Activated CD4-positive, alpha-beta T cell treated with anti-CD3 and anti-CD28 coated beads for 36 hours (primary cell): Measurements from ENCODE around the gene STYXL1. TPM values are rescaled to one million over a fixed set of nuclear protein-coding genes. Genes with fewer than 3 reads are reported as not detected.
"Not testable (repeated sequence)": the region's sequence is repeated elsewhere in the genome, so short reads cannot be mapped to it uniquely, and the experiment has no call there.

Experiments used
- ATAC-seq: fragments of 200-7000 bp; cut with Tn5 transposase; one replicate; pipeline ENCODE4 v1.10.0; 2021; ENCODE audit warnings: mild to moderate bottlenecking, moderate library complexity
- CTCF ChIA-PET: fragments of 350-600 bp; sonication (Branson Sonifier 250); formaldehyde crosslinking; loops from one replicate; lab custom pipeline; 2021; ENCODE audit warnings: antibody characterized with exemption; lab: Charles Lee
- POLR2A ChIA-PET: fragments of 350-600 bp; sonication (Branson Sonifier 250); formaldehyde crosslinking; loops from one replicate; lab custom pipeline; 2021; ENCODE audit warnings: antibody characterized with exemption, inconsistent platforms; lab: Charles Lee
- DNase-seq: peaks from one replicate; pipeline ENCODE4 v3.0.0-alpha.2; 2020
- H3K27ac Mint-ChIP-seq: one replicate; pipeline ENCODE4 v1.8.0; 2021; ENCODE audit warnings: mixed read lengths
- H3K27me3 Mint-ChIP-seq: one replicate; pipeline ENCODE4 v1.8.0; 2021; ENCODE audit warnings: mixed read lengths
- H3K36me3 Mint-ChIP-seq: one replicate; pipeline ENCODE4 v1.8.0; 2021; ENCODE audit warnings: low read depth, mixed read lengths
- H3K4me1 Mint-ChIP-seq: one replicate; pipeline ENCODE4 v1.8.0; 2021; ENCODE audit warnings: mixed read lengths
- H3K4me3 Mint-ChIP-seq: one replicate; pipeline ENCODE4 v1.8.0; 2021; ENCODE audit warnings: mild to moderate bottlenecking, moderate library complexity, mixed read lengths
- H3K9me3 Mint-ChIP-seq: one replicate; pipeline ENCODE4 v1.8.0; 2021; ENCODE audit warnings: low read depth, mixed read lengths
- intact Hi-C, 2 experiments: fragments of 100-400 bp; cut with DNase I in 1 of 2; cut with micrococcal nuclease in 1 of 2; formaldehyde crosslinking; loops; one replicate each; pipeline versions ENCODE4 v1.14.2 to v1.15.1; 2022 to 2024; cut with DNase I, micrococcal nuclease
- total RNA-seq, 2 experiments: library from RNA; stranded (reverse); gene quantifications; one replicate each; pipeline ENCODE4 v1.2.3, GENCODE V29; 2021

STYXL1 gene
- total RNA-seq, 2 experiments from 2014 or later: 47.5 to 50.5 TPM

GRCh38 chr7:76064208-76064970 is 16.6 kb upstream of the STYXL1 start:
- intact Hi-C loops: no loop called here
- H3K9me3 Mint-ChIP-seq: no peaks in the 10 kb centered on the region
- POLR2A ChIA-PET: no interaction called here
- H3K4me1 Mint-ChIP-seq: peaks cover 10% of the 10 kb centered on the region
- H3K27ac Mint-ChIP-seq: no peak overlapping the region
- H3K36me3 Mint-ChIP-seq: peaks cover 56% of the 10 kb centered on the region
- no peak for ATAC-seq
- CTCF ChIA-PET: interaction anchor here (0.6 kb wide), 1 partner anchor 14 kb away, joined by 3 read pairs; no protein-coding TSS in a partner anchor
- no peak overlapping the region for H3K4me3 Mint-ChIP-seq
- no peaks in the 10 kb centered on the region for H3K27me3 Mint-ChIP-seq
- no peak for DNase-seq

- no peaks in the 10 kb centered on the region for H3K9me3 Mint-ChIP-seq
- CTCF ChIA-PET: interaction anchor here (0.6 to 0.9 kb wide), 2 partner anchors 115 to 159 kb away, joined by 3 to 4 read pairs; no protein-coding TSS in a partner anchor
- H3K27me3 Mint-ChIP-seq: no peaks in the 10 kb centered on the region
- DNase-seq (no peak), ATAC-seq (no peak)
- H3K4me3 Mint-ChIP-seq: no peak overlapping the region
- H3K36me3 Mint-ChIP-seq: peaks cover 58% of the 10 kb centered on the region
- H3K4me1 Mint-ChIP-seq: peaks cover 10% of the 10 kb centered on the region
- POLR2A ChIA-PET: no interaction called here
- intact Hi-C loops: no loop called here
- no peak overlapping the region for H3K27ac Mint-ChIP-seq
These were observed 15.7 kb upstream of the STYXL1 start for GRCh38 chr7:76063525-76063924.

GRCh38 chr7:76063114-76063513 is 15.3 kb upstream of the STYXL1 start:
- Mint-ChIP-seq H3K36me3 (peaks cover 59% of the 10 kb centered on the region), H3K27me3 (no peaks in the 10 kb centered on the region), H3K4me1 (peaks cover 10% of the 10 kb centered on the region), H3K9me3 (no peaks in the 10 kb centered on the region), H3K27ac (no peak overlapping the region), H3K4me3 (no peak overlapping the region)
- DNase-seq (no peak), ATAC-seq (no peak)
- intact Hi-C loops: no loop called here
- ChIA-PET POLR2A (no interaction called here), CTCF (interaction anchor here (0.6 to 0.9 kb wide), 2 partner anchors 115 to 159 kb away, joined by 3 to 4 read pairs; no protein-coding TSS in a partner anchor)

- DNase-seq (no peak), ATAC-seq (no peak)
- H3K36me3 Mint-ChIP-seq: peaks cover 61% of the 10 kb centered on the region
- intact Hi-C loops: no loop called here
- ChIA-PET POLR2A (no interaction called here), CTCF (no interaction called here)
- no peaks in the 10 kb centered on the region for H3K9me3 Mint-ChIP-seq
- H3K27me3 Mint-ChIP-seq: no peaks in the 10 kb centered on the region
- H3K4me1 Mint-ChIP-seq: peaks cover 10% of the 10 kb centered on the region
- no peak overlapping the region for H3K4me3 Mint-ChIP-seq
- no peak overlapping the region for H3K27ac Mint-ChIP-seq
These were observed 14.5 kb upstream of the STYXL1 start for GRCh38 chr7:76062254-76062653.

GRCh38 chr7:76060842-76061241 is 13.0 kb upstream of the STYXL1 start:
- no peak overlapping the region for H3K27ac Mint-ChIP-seq
- no peak overlapping the region for H3K4me3 Mint-ChIP-seq
- ChIA-PET CTCF (no interaction called here), POLR2A (no interaction called here)
- DNase-seq (no peak), ATAC-seq (no peak)
- no peaks in the 10 kb centered on the region for H3K27me3 Mint-ChIP-seq
- peaks cover 10% of the 10 kb centered on the region for H3K4me1 Mint-ChIP-seq
- H3K9me3 Mint-ChIP-seq: no peaks in the 10 kb centered on the region
- intact Hi-C loops: no loop called here
- peaks cover 62% of the 10 kb centered on the region for H3K36me3 Mint-ChIP-seq

GRCh38 chr7:76058745-76059144 is 10.9 kb upstream of the STYXL1 start:
- H3K27ac Mint-ChIP-seq, H3K27me3 Mint-ChIP-seq: not testable (repeated sequence)

GRCh38 chr7:76057813-76058145 is 10.0 kb upstream of the STYXL1 start:
- CTCF ChIA-PET: no interaction called here
- no peaks in the 10 kb centered on the region for H3K9me3 Mint-ChIP-seq
- POLR2A ChIA-PET: no interaction called here
- ATAC-seq: no peak
- intact Hi-C loops: no loop called here
- no peaks in the 10 kb centered on the region for H3K27me3 Mint-ChIP-seq
- H3K36me3 Mint-ChIP-seq: peaks cover 51% of the 10 kb centered on the region
- H3K27ac Mint-ChIP-seq: no peak overlapping the region
- no peak for DNase-seq
- H3K4me1 Mint-ChIP-seq: peaks cover 8% of the 10 kb centered on the region
- H3K4me3 Mint-ChIP-seq: no peak overlapping the region

More at GRCh38 chr7:76058745-76059144, 10.9 kb upstream of the STYXL1 start:
- POLR2A ChIA-PET, intact Hi-C loops, H3K9me3 Mint-ChIP-seq, CTCF ChIA-PET, H3K4me1 Mint-ChIP-seq, ATAC-seq, DNase-seq, H3K4me3 Mint-ChIP-seq: not testable (repeated sequence)
- H3K36me3 Mint-ChIP-seq: peaks cover 52% of the 10 kb centered on the region

GRCh38 chr7:76057103-76057812 is 9.5 kb upstream of the STYXL1 start:
- Mint-ChIP-seq H3K27me3 (no peaks in the 10 kb centered on the region), H3K4me3 (no peak overlapping the region), H3K27ac (no peak overlapping the region), H3K4me1 (peaks cover 9% of the 10 kb centered on the region), H3K36me3 (peaks cover 48% of the 10 kb centered on the region), H3K9me3 (no peaks in the 10 kb centered on the region)
- CTCF ChIA-PET: interaction anchor here (0.7 kb wide), 1 partner anchor 206 kb away, joined by 3 read pairs; no protein-coding TSS in a partner anchor
- no peak for ATAC-seq
- DNase-seq: no peak
- POLR2A ChIA-PET: no interaction called here
- intact Hi-C loops: no loop called here

GRCh38 chr7:76056241-76056640 is 8.4 kb upstream of the STYXL1 start:
- ATAC-seq: no peak

GRCh38 chr7:76054123-76055120 is 6.6 kb upstream of the STYXL1 start:
- Mint-ChIP-seq H3K36me3 (peaks cover 48% of the 10 kb centered on the region), H3K4me1 (peaks cover 28% of the 10 kb centered on the region), H3K4me3 (no peak overlapping the region), H3K9me3 (no peaks in the 10 kb centered on the region), H3K27me3 (no peaks in the 10 kb centered on the region), H3K27ac (no peak overlapping the region)
- intact Hi-C loops: no loop called here
- ATAC-seq (peak; percentile 47), DNase-seq (no peak)
- ChIA-PET POLR2A (interaction anchor here (1.5 kb wide), 1 partner anchor 139 kb away, joined by 3 read pairs; no protein-coding TSS in a partner anchor), CTCF (no interaction called here)

More at GRCh38 chr7:76056241-76056640, 8.4 kb upstream of the STYXL1 start:
- ChIA-PET CTCF (interaction anchor here (0.6 to 1.0 kb wide), 2 partner anchors 10 to 121 kb away, joined by 3 to 4 read pairs; no protein-coding TSS in a partner anchor), POLR2A (interaction anchor here (0.7 kb wide), 1 partner anchor 154 kb away, joined by 4 read pairs; no protein-coding TSS in a partner anchor)
- Mint-ChIP-seq H3K36me3 (peaks cover 49% of the 10 kb centered on the region), H3K27ac (no peak overlapping the region), H3K4me3 (no peak overlapping the region), H3K9me3 (no peaks in the 10 kb centered on the region), H3K27me3 (no peaks in the 10 kb centered on the region), H3K4me1 (peaks cover 16% of the 10 kb centered on the region)
- DNase-seq: no peak
- intact Hi-C loops: no loop called here

- ChIA-PET POLR2A (interaction anchor here (1.5 kb wide), 1 partner anchor 138 kb away, joined by 3 read pairs; no protein-coding TSS in a partner anchor), CTCF (interaction anchor here (0.6 to 1.6 kb wide), 2 partner anchors 33 to 207 kb away, joined by 3 to 4 read pairs; no protein-coding TSS in a partner anchor)
- DNase-seq (no peak), ATAC-seq (no peak)
- no peaks in the 10 kb centered on the region for H3K27me3 Mint-ChIP-seq
- peaks cover 33% of the 10 kb centered on the region for H3K4me1 Mint-ChIP-seq
- no peak overlapping the region for H3K27ac Mint-ChIP-seq
- no peak overlapping the region for H3K4me3 Mint-ChIP-seq
- no peaks in the 10 kb centered on the region for H3K9me3 Mint-ChIP-seq
- intact Hi-C loops: no loop called here
- peaks cover 52% of the 10 kb centered on the region for H3K36me3 Mint-ChIP-seq
These were observed 5.7 kb upstream of the STYXL1 start for GRCh38 chr7:76053461-76053860.
